ENCODE results near the gene TYR. TPM values are rescaled to one million over a fixed set of nuclear protein-coding genes. Genes with fewer than 3 reads are reported as not detected.
A peak's percentile ranks its signal among the peaks of the same experiment; 100 is the strongest.
"Not testable (repeated sequence)": the region's sequence is repeated elsewhere in the genome, so short reads cannot be mapped to it uniquely, and the experiment has no call there.

Gene TYR
- total RNA-seq, 1 donor, result not detected

GRCh38 chr11:89267660-89268302 is 90.1 kb downstream of the TYR start:
- no peak for DNase-seq (ENCODE audit: low read depth in 2 of 3, low spot score in 2 of 3)

- not testable (repeated sequence) for DNase-seq (ENCODE audit: low read depth in 2 of 3, low spot score in 2 of 3)
Measured at GRCh38 chr11:89272540-89273088, 94.9 kb downstream of the TYR start.

GRCh38 chr11:89273220-89273619 is 95.5 kb downstream of the TYR start:
- not testable (repeated sequence) for DNase-seq (ENCODE audit: low read depth in 2 of 3, low spot score in 2 of 3)

GRCh38 chr11:89275966-89276365 is 98.3 kb downstream of the TYR start:
- DNase-seq (ENCODE audit: low read depth in 2 of 3, low spot score in 2 of 3), result no peak

GRCh38 chr11:89279176-89279575 is 101.5 kb downstream of the TYR start:
- DNase-seq (ENCODE audit: low read depth in 2 of 3, low spot score in 2 of 3), result no peak

- DNase-seq (ENCODE audit: low read depth in 2 of 3, low spot score in 2 of 3), result not testable (repeated sequence)
Measured at GRCh38 chr11:89281032-89281677, 103.5 kb downstream of the TYR start.

GRCh38 chr11:89286601-89287000 is 108.9 kb downstream of the TYR start:
- not testable (repeated sequence) for DNase-seq (ENCODE audit: low read depth in 2 of 3, low spot score in 2 of 3)

GRCh38 chr11:89288004-89288403 is 110.3 kb downstream of the TYR start:
- DNase-seq (ENCODE audit: low read depth in 2 of 3, low spot score in 2 of 3), result not testable (repeated sequence)

- DNase-seq (ENCODE audit: low read depth in 2 of 3, low spot score in 2 of 3), result no peak
Measured at GRCh38 chr11:89293965-89294679, 116.4 kb downstream of the TYR start.

- DNase-seq (ENCODE audit: low read depth in 2 of 3, low spot score in 2 of 3), result not testable (repeated sequence)
Measured at GRCh38 chr11:89295023-89295422, 117.3 kb downstream of the TYR start.

- not testable (repeated sequence) for DNase-seq (ENCODE audit: low read depth in 2 of 3, low spot score in 2 of 3)
Measured at GRCh38 chr11:89303029-89303428, 125.4 kb downstream of the TYR start.

- DNase-seq (ENCODE audit: low read depth in 2 of 3, low spot score in 2 of 3), result not testable (repeated sequence)
Measured at GRCh38 chr11:89308272-89308671, 130.6 kb downstream of the TYR start.

GRCh38 chr11:89309321-89309985 is 131.8 kb downstream of the TYR start:
- not testable (repeated sequence) for DNase-seq (ENCODE audit: low read depth in 2 of 3, low spot score in 2 of 3)

GRCh38 chr11:89310607-89311006 is 132.9 kb downstream of the TYR start:
- not testable (repeated sequence) for DNase-seq (ENCODE audit: low read depth in 2 of 3, low spot score in 2 of 3)

- DNase-seq (ENCODE audit: low read depth in 2 of 3, low spot score in 2 of 3), result no peak
Measured at GRCh38 chr11:89321401-89321800, 143.7 kb downstream of the TYR start.

- no peak for DNase-seq (ENCODE audit: low read depth in 2 of 3, low spot score in 2 of 3)
Measured at GRCh38 chr11:89327885-89328284, 150.2 kb downstream of the TYR start.

GRCh38 chr11:89331940-89332339 is 154.3 kb downstream of the TYR start:
- DNase-seq (ENCODE audit: low read depth in 2 of 3, low spot score in 2 of 3), result not testable (repeated sequence)

- peak in 1 of 3 donors; percentile 4 for DNase-seq (ENCODE audit: low read depth in 2 of 3, low spot score in 2 of 3)
Measured at GRCh38 chr11:89333704-89334103, 156.0 kb downstream of the TYR start.

GRCh38 chr11:89337100-89337650 is 159.5 kb downstream of the TYR start:
- DNase-seq (ENCODE audit: low read depth in 2 of 3, low spot score in 2 of 3), result not testable (repeated sequence)

GRCh38 chr11:89338073-89338472 is 160.4 kb downstream of the TYR start:
- DNase-seq (ENCODE audit: low read depth in 2 of 3, low spot score in 2 of 3), result not testable (repeated sequence)
